Measurements from ENCODE around the gene UNC13B.

Gene UNC13B

GRCh38 chr9:35452481-35452880 is 290.7 kb downstream of the UNC13B start:
- no peak for DNase-seq

GRCh38 chr9:35453786-35454185 is 292.0 kb downstream of the UNC13B start:
- DNase-seq, result no peak

All from suppressor macrophage treated with lipopolysaccharide for 4 hours (primary cell).